Loucy (cell line): ENCODE results near the gene APPL2.

ENCODE experiments used
- H2AFZ ChIP-seq: fragments of 200-600 bp; sonication (generic); 2 replicates; pipeline ENCODE4 v1.6.0; 2016; ENCODE audit warnings: antibody characterized with exemption, mild to moderate bottlenecking, low read length, moderate library complexity
- H3F3A ChIP-seq: fragments of 200-600 bp; 2 replicates; pipeline ENCODE4 v1.6.0; 2016; ENCODE audit warnings: antibody characterized with exemption, low read depth, mild to moderate bottlenecking
- H3K27me3 ChIP-seq: fragments of 200-600 bp; sonication (generic); 2 replicates; pipeline ENCODE4 v1.6.1; 2014; ENCODE audit warnings: low read length, mild to moderate bottlenecking; ENCODE audit not compliant: insufficient read depth, poor library complexity, severe bottlenecking
- H3K36me3 ChIP-seq: fragments of 200-600 bp; sonication (generic); 2 replicates; pipeline ENCODE4 v1.6.1; 2016; ENCODE audit warnings: low read length; ENCODE audit not compliant: insufficient read depth
- H3K4me1 ChIP-seq: fragments of 200-600 bp; sonication (generic); 2 replicates; pipeline ENCODE4 v1.5.1; 2014; ENCODE audit warnings: low read length, mild to moderate bottlenecking; ENCODE audit not compliant: insufficient read depth, poor library complexity, severe bottlenecking
- H3K4me2 ChIP-seq: fragments of 200-600 bp; sonication (generic); 2 replicates; pipeline ENCODE4 v1.6.0; 2014; ENCODE audit warnings: antibody characterized with exemption, low read length, low read depth, mild to moderate bottlenecking; ENCODE audit not compliant: poor library complexity, severe bottlenecking
- H3K4me3 ChIP-seq: fragments of 200-600 bp; sonication (generic); 2 replicates; pipeline ENCODE4 v1.5.1; 2014; ENCODE audit warnings: low read length, mild to moderate bottlenecking, mixed read lengths; ENCODE audit not compliant: poor library complexity, severe bottlenecking
- H3K79me2 ChIP-seq: fragments of 200-600 bp; sonication (generic); 2 replicates; pipeline ENCODE4 v1.6.1; 2014; ENCODE audit warnings: low read length; ENCODE audit not compliant: insufficient read depth
- H3K9ac ChIP-seq: fragments of 200-600 bp; sonication (generic); 2 replicates; pipeline ENCODE4 v1.6.0; 2014; ENCODE audit warnings: mild to moderate bottlenecking, low read depth, low read length, moderate library complexity; ENCODE audit not compliant: poor library complexity, severe bottlenecking
- H3K9me2 ChIP-seq: fragments of 200-600 bp; sonication (generic); replicated peaks from 2 replicates; pipeline ENCODE4 v1.6.1; 2016; ENCODE audit warnings: low read depth, low read length, mixed read lengths
- H3K9me3 ChIP-seq: fragments of 200-600 bp; sonication (generic); 2 replicates; pipeline ENCODE4 v1.6.1; 2014; ENCODE audit warnings: mild to moderate bottlenecking, antibody characterized with exemption, low read length, low read depth; ENCODE audit not compliant: insufficient read depth
- H4K20me1 ChIP-seq: fragments of 200-600 bp; sonication (generic); 2 replicates; pipeline ENCODE4 v1.6.0; 2014; ENCODE audit warnings: antibody characterized with exemption, low read length, mild to moderate bottlenecking; ENCODE audit not compliant: insufficient read depth, poor library complexity, severe bottlenecking
- CTCF ChIP-seq: fragments of 200-600 bp; sonication (generic); conservative IDR thresholded peaks from 2 replicates; pipeline ENCODE4 v1.5.1; 2014; ENCODE audit warnings: mild to moderate bottlenecking, antibody characterized with exemption, low read length
- EZH2phosphoT487 ChIP-seq: fragments of 200-600 bp; IDR thresholded peaks from 2 replicates; pipeline ENCODE4 v1.6.1; 2018; ENCODE audit warnings: antibody characterized with exemption, mild to moderate bottlenecking, moderate library complexity, borderline replicate concordance

The APPL2 gene

GRCh38 chr12:105162174-105162573 is 73.8 kb downstream of the APPL2 start:
- Histone ChIP-seq H3K9me2 (no peaks in the 10 kb centered on the region), H3K36me3 (peaks cover 43% of the 10 kb centered on the region), H3K4me1 (no peaks in the 10 kb centered on the region), H2AFZ (no peak overlapping the region), H3K4me3 (no peak overlapping the region), H3F3A (no peaks in the 10 kb centered on the region), H3K9ac (no peak overlapping the region), H3K79me2 (no peaks in the 10 kb centered on the region), H4K20me1 (no peaks in the 10 kb centered on the region), H3K4me2 (no peak overlapping the region), H3K9me3 (no peaks in the 10 kb centered on the region), H3K27me3 (no peaks in the 10 kb centered on the region)
- TF ChIP-seq EZH2phosphoT487, result no peak
- no peak for TF ChIP-seq CTCF

GRCh38 chr12:105158876-105159275 is 77.1 kb downstream of the APPL2 start:
- Histone ChIP-seq H3K4me1 (no peaks in the 10 kb centered on the region), H3K9me3 (no peaks in the 10 kb centered on the region), H3K4me3 (no peak overlapping the region), H3F3A (no peaks in the 10 kb centered on the region), H3K27me3 (no peaks in the 10 kb centered on the region), H3K9ac (no peak overlapping the region), H3K36me3 (peaks cover 28% of the 10 kb centered on the region; the same call in 1 of the 2 replicates), H3K79me2 (no peaks in the 10 kb centered on the region), H4K20me1 (no peaks in the 10 kb centered on the region), H3K4me2 (no peak overlapping the region), H2AFZ (no peak overlapping the region), H3K9me2 (no peaks in the 10 kb centered on the region)
- TF ChIP-seq CTCF, result no peak
- TF ChIP-seq EZH2phosphoT487, result no peak

- no peak overlapping the region for H2AFZ ChIP-seq
- H4K20me1 ChIP-seq, result no peaks in the 10 kb centered on the region
- peaks cover 30% of the 10 kb centered on the region; the same call in 1 of the 2 replicates for H3K36me3 ChIP-seq
- no peak overlapping the region for H3K9ac ChIP-seq
- TF ChIP-seq CTCF (no peak), EZH2phosphoT487 (no peak)
- no peak overlapping the region for H3K4me2 ChIP-seq
- H3K27me3 ChIP-seq, result no peaks in the 10 kb centered on the region
- H3K79me2 ChIP-seq, result no peaks in the 10 kb centered on the region
- H3K9me3 ChIP-seq, result no peaks in the 10 kb centered on the region
- no peaks in the 10 kb centered on the region for H3K4me1 ChIP-seq
- no peak overlapping the region for H3K4me3 ChIP-seq
- no peaks in the 10 kb centered on the region for H3F3A ChIP-seq
- no peaks in the 10 kb centered on the region for H3K9me2 ChIP-seq
Observed at GRCh38 chr12:105157606-105158005, 78.4 kb downstream of the APPL2 start.
